Osteocyte (in vitro differentiated cells): ENCODE measurements around the gene OR2AT4. TPM values are rescaled to one million over a fixed set of nuclear protein-coding genes. Genes with fewer than 3 reads are reported as not detected.
A peak's percentile ranks its signal among the peaks of the same experiment; 100 is the strongest.

ENCODE experiments used
- DNase-seq: peaks from one replicate; pipeline ENCODE4 v3.0.0; 2021; ENCODE audit warnings: mixed read lengths; ENCODE audit not compliant: unreplicated experiment; ENCODE audit errors: extremely low spot score
- H3K27ac Mint-ChIP-seq: one replicate; pipeline ENCODE4 v1.8.0; 2021; ENCODE audit warnings: mild to moderate bottlenecking, mixed read lengths; ENCODE audit not compliant: unreplicated experiment
- H3K27me3 Mint-ChIP-seq: one replicate; pipeline ENCODE4 v1.8.0; 2021; ENCODE audit warnings: mixed read lengths; ENCODE audit not compliant: unreplicated experiment
- H3K36me3 Mint-ChIP-seq: one replicate; pipeline ENCODE4 v1.8.0; 2021; ENCODE audit warnings: mixed read lengths; ENCODE audit not compliant: unreplicated experiment
- H3K4me1 Mint-ChIP-seq: one replicate; pipeline ENCODE4 v1.8.0; 2021; ENCODE audit warnings: mixed read lengths; ENCODE audit not compliant: unreplicated experiment
- H3K4me3 Mint-ChIP-seq: one replicate; pipeline ENCODE4 v1.8.0; 2021; ENCODE audit warnings: mild to moderate bottlenecking, moderate library complexity, mixed read lengths; ENCODE audit not compliant: unreplicated experiment
- H3K9me3 Mint-ChIP-seq: one replicate; pipeline ENCODE4 v1.8.0; 2021; ENCODE audit warnings: mixed read lengths; ENCODE audit not compliant: unreplicated experiment
- CTCF ChIP-seq: fragments of 200-600 bp; sonication (generic); IDR thresholded peaks from 2 replicates; pipeline ENCODE4 v1.5.0; 2021; ENCODE audit warnings: antibody characterized with exemption, mild to moderate bottlenecking, moderate library complexity
- total RNA-seq: library from RNA; stranded (reverse); gene quantifications from 2 replicates; pipeline ENCODE4 v1.2.1, GENCODE V29; 2021

OR2AT4 gene
- total RNA-seq, 1 donor from 2014 or later = not detected

- Mint-ChIP-seq H3K36me3 (peaks cover 2% of the 10 kb centered on the region), H3K4me1 (peaks cover 11% of the 10 kb centered on the region), H3K4me3 (peak overlapping the region; percentile 12), H3K27me3 (peaks cover 30% of the 10 kb centered on the region), H3K9me3 (no peaks in the 10 kb centered on the region), H3K27ac (peak overlapping the region; percentile 75)
- no peak for TF ChIP-seq CTCF
- DNase-seq = no peak
These were observed 46.2 kb upstream of the OR2AT4 start for GRCh38 chr11:75142714-75143419.

- peaks cover 11% of the 10 kb centered on the region for H3K4me1 Mint-ChIP-seq
- H3K27me3 Mint-ChIP-seq = peaks cover 32% of the 10 kb centered on the region
- H3K4me3 Mint-ChIP-seq = no peak overlapping the region
- H3K27ac Mint-ChIP-seq = no peak overlapping the region
- no peak for TF ChIP-seq CTCF
- no peak for DNase-seq
- no peaks in the 10 kb centered on the region for H3K9me3 Mint-ChIP-seq
- no peaks in the 10 kb centered on the region for H3K36me3 Mint-ChIP-seq
These were observed 44.5 kb upstream of the OR2AT4 start for GRCh38 chr11:75141166-75141565.

GRCh38 chr11:75140269-75141138 is 43.8 kb upstream of the OR2AT4 start:
- DNase-seq = no peak
- Mint-ChIP-seq H3K27ac (no peak overlapping the region), H3K4me1 (peaks cover 11% of the 10 kb centered on the region), H3K27me3 (peaks cover 34% of the 10 kb centered on the region), H3K9me3 (no peaks in the 10 kb centered on the region), H3K4me3 (no peak overlapping the region), H3K36me3 (no peaks in the 10 kb centered on the region)
- peak; percentile 88 for TF ChIP-seq CTCF

GRCh38 chr11:75135651-75136050 is 39.0 kb upstream of the OR2AT4 start:
- no peak for DNase-seq
- Mint-ChIP-seq H3K36me3 (no peaks in the 10 kb centered on the region), H3K4me3 (no peak overlapping the region), H3K27me3 (peaks cover 53% of the 10 kb centered on the region), H3K4me1 (no peaks in the 10 kb centered on the region), H3K9me3 (no peaks in the 10 kb centered on the region), H3K27ac (no peak overlapping the region)
- TF ChIP-seq CTCF = no peak

GRCh38 chr11:75135021-75135650 is 38.5 kb upstream of the OR2AT4 start:
- DNase-seq = peak; percentile 66
- H3K27me3 Mint-ChIP-seq = peaks cover 53% of the 10 kb centered on the region
- H3K4me3 Mint-ChIP-seq = no peak overlapping the region
- no peak overlapping the region for H3K27ac Mint-ChIP-seq
- H3K36me3 Mint-ChIP-seq = no peaks in the 10 kb centered on the region
- no peaks in the 10 kb centered on the region for H3K4me1 Mint-ChIP-seq
- H3K9me3 Mint-ChIP-seq = no peaks in the 10 kb centered on the region
- TF ChIP-seq CTCF = no peak
